ENCODE data around the gene CDH4. TPM values are rescaled to one million over a fixed set of nuclear protein-coding genes. Genes with fewer than 3 reads are reported as not detected.
A peak's percentile ranks its signal among the peaks of the same experiment; 100 is the strongest.

Gene CDH4
- total and polyA plus RNA-seq, 4 donors, result 0.06 to 0.10 TPM; not detected in 2

DNA sequence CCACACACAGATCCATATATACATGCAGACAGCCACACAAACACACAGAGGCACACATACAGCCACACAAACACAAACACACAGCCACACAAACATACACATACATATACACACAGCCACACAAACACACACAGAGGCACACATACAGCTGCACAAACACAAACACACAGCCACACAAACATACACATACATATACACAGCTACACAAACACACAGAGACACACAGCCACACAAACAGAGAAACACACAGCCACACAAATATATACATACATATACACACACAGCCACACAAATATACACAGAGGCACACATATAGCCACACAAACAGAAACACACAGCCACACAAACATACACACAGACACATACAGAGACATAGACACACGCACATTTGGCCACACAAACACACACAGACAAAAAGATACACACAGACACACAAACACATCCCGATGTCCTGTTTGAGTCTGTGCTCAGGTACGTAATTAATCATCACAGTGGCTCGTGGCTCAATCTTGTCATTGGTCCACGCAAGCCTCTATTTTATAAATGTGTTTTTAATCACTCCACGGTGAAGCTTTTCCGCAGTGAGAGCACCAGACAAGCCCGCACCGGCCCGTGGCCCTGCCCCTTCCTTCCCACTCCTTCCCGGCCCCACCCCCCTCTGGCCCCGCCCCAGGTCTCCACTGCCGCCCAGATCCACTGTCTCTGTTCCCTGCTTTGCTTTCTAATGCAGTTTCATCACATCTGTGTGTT is 135.3 kb downstream of the CDH4 start:
- peak in 1 of 2 donors; percentile 71 for DNase-seq
- Histone ChIP-seq H3K27me3 (ENCODE audit: control insufficient read depth in 1 of 2, insufficient read depth in 2 of 2, low read length in 1 of 2) (no peaks in the 10 kb centered on the region), H3K9me3 (ENCODE audit: control insufficient read depth, low read length) (no peaks in the 10 kb centered on the region), H3K27ac (ENCODE audit: low read depth in 1 of 2, low read length in 2 of 2) (no peak overlapping the region), H3K4me3 (ENCODE audit: low read length in 2 of 2) (no peak overlapping the region), H3K4me1 (ENCODE audit: control insufficient read depth in 1 of 2, insufficient read depth in 2 of 2, low read length in 2 of 2) (no peaks in the 10 kb centered on the region), H3K36me3 (ENCODE audit: control insufficient read depth in 1 of 2, insufficient read depth in 2 of 2, low read length in 1 of 2) (no peaks in the 10 kb centered on the region)
- WGBS, 2 donors, result 14 to 17% methylated on average over 13 of the region's 13 CpGs
- no peak for ATAC-seq (ENCODE audit: low FRiP score)
- intact Hi-C loops (cut with DNase I), result no loop called here

DNA sequence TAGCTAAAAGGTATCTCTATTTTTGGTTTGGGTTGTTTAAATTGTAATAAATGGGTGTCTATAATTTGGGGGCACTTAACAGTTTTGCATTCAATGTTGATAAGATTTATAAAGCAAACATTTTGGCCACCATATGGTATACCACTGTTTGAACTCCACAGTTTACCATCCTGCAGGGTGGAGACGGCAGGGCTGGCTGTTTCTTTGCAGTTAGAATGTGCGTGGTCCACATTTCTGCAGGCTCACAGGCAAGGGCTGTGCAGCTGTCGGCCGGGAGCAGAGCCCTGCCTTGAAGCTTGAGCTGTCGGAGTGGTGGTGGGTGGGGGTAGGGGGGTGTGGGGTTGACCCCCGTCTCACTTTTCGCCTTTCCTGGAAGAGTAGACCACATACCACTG is 135.9 kb downstream of the CDH4 start:
- intact Hi-C loops (cut with DNase I), result no loop called here
- Histone ChIP-seq H3K27ac (ENCODE audit: low read depth in 1 of 2, low read length in 2 of 2) (no peak overlapping the region), H3K9me3 (ENCODE audit: control insufficient read depth, low read length) (no peaks in the 10 kb centered on the region), H3K36me3 (ENCODE audit: control insufficient read depth in 1 of 2, insufficient read depth in 2 of 2, low read length in 1 of 2) (no peaks in the 10 kb centered on the region), H3K4me1 (ENCODE audit: control insufficient read depth in 1 of 2, insufficient read depth in 2 of 2, low read length in 2 of 2) (no peaks in the 10 kb centered on the region), H3K4me3 (ENCODE audit: low read length in 2 of 2) (no peak overlapping the region), H3K27me3 (ENCODE audit: control insufficient read depth in 1 of 2, insufficient read depth in 2 of 2, low read length in 1 of 2) (no peaks in the 10 kb centered on the region)
- 25 to 39% methylated on average over 7 of the region's 7 CpGs for WGBS, 2 donors
- ATAC-seq (ENCODE audit: low FRiP score) (no peak), DNase-seq (peak in 1 of 2 donors; percentile 55)

DNA sequence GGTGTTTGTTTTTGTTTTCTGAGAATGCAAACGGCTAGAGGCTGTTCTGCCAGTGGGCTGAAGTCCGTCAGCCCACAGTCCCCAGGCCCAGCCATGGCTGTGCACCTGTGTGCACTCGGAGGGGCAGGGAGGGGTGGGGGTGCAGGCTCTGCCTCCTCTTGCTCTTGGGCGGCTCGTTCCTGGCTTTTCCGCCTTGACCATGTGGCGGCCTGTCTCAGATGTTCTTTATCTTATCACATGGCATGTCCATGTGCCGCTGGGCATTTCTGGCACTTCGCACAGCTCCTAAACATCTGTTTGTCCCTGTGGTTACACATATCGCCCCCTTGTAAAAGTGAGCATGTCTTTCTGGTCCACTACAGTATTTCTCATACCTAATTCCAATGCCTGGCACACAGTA is 137.0 kb downstream of the CDH4 start:
- 81% methylated on average over 10 of the region's 10 CpGs for WGBS, 2 donors
- DNase-seq (peak in 1 of 2 donors; percentile 55), ATAC-seq (ENCODE audit: low FRiP score) (no peak)
- no peaks in the 10 kb centered on the region for H3K36me3 ChIP-seq (ENCODE audit: control insufficient read depth in 1 of 2, insufficient read depth in 2 of 2, low read length in 1 of 2)
- intact Hi-C loops (cut with DNase I), result no loop called here
- no peaks in the 10 kb centered on the region for H3K27me3 ChIP-seq (ENCODE audit: control insufficient read depth in 1 of 2, insufficient read depth in 2 of 2, low read length in 1 of 2)
- no peak overlapping the region for H3K4me3 ChIP-seq (ENCODE audit: low read length in 2 of 2)
- H3K4me1 ChIP-seq (ENCODE audit: control insufficient read depth in 1 of 2, insufficient read depth in 2 of 2, low read length in 2 of 2), result no peaks in the 10 kb centered on the region
- no peak overlapping the region for H3K27ac ChIP-seq (ENCODE audit: low read depth in 1 of 2, low read length in 2 of 2)
- no peaks in the 10 kb centered on the region for H3K9me3 ChIP-seq (ENCODE audit: control insufficient read depth, low read length)

DNA sequence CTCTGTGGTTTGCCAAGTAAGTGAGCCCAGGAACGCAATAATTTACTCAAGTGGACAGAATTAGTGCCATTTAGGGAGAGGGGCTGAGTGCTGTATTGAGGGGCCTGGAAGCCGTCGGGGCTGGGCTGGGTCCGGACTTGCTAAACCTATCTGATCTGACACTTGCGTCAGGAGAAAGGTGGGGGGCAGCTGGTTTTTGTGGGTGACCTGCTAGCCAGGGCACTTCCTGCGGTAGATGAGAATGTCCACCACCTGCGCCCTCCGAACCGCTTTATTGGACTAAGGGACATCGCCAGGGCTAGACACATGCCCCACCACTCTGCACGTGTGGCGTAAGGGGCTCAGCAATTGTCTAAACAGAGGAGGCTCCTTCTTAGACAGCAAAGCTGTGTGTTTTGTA is 139.1 kb downstream of the CDH4 start:
- 78 to 81% methylated on average over 12 of the region's 12 CpGs for WGBS, 2 donors
- Histone ChIP-seq H3K36me3 (ENCODE audit: control insufficient read depth in 1 of 2, insufficient read depth in 2 of 2, low read length in 1 of 2) (no peaks in the 10 kb centered on the region), H3K9me3 (ENCODE audit: control insufficient read depth, low read length) (no peaks in the 10 kb centered on the region), H3K27me3 (ENCODE audit: control insufficient read depth in 1 of 2, insufficient read depth in 2 of 2, low read length in 1 of 2) (no peaks in the 10 kb centered on the region), H3K27ac (ENCODE audit: low read depth in 1 of 2, low read length in 2 of 2) (no peak overlapping the region), H3K4me3 (ENCODE audit: low read length in 2 of 2) (no peak overlapping the region), H3K4me1 (ENCODE audit: control insufficient read depth in 1 of 2, insufficient read depth in 2 of 2, low read length in 2 of 2) (no peaks in the 10 kb centered on the region)
- intact Hi-C loops (cut with DNase I), result no loop called here
- ATAC-seq (ENCODE audit: low FRiP score) (no peak), DNase-seq (peak in 1 of 2 donors; percentile 70)

DNA sequence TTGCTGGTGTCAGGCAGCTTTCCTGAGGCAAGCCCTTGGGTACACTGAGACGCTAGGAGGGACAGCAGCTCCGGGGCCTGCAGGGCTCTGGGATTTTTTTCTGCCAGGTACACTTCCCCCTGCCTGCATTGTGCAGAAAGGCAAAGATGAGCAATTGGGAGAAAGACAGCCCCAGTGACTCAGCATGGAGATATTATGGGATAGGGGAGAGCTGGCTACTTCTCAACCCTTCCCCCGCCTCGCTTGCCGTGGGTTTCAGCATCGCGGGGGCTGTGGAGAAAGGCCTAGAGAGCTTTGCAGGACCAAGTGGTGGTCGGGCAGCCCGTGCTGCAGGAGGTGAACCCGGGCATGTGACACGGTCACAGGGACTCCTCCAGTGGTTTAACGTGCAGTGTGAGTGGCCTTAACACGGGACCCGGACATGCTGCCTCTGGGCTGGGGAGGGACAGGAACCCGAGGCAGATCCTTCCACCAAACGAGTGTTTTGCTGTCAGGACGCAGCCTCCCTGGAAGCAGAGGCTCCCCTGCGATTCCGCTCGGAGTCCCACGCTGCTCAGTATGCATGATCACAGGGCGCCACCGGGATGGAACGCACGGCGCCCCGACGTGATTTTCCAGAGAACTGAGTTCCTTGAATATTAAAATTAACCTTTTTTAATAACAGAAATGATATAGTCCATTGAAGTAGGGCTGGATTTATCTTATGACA is 139.9 kb downstream of the CDH4 start:
- 65 to 70% methylated on average over 28 of the region's 28 CpGs for WGBS, 2 donors
- H3K36me3 ChIP-seq (ENCODE audit: control insufficient read depth in 1 of 2, insufficient read depth in 2 of 2, low read length in 1 of 2), result no peaks in the 10 kb centered on the region
- H3K27me3 ChIP-seq (ENCODE audit: control insufficient read depth in 1 of 2, insufficient read depth in 2 of 2, low read length in 1 of 2), result no peaks in the 10 kb centered on the region
- H3K27ac ChIP-seq (ENCODE audit: low read depth in 1 of 2, low read length in 2 of 2), result no peak overlapping the region
- intact Hi-C loops (cut with DNase I), result no loop called here
- H3K4me3 ChIP-seq (ENCODE audit: low read length in 2 of 2), result no peak overlapping the region
- ATAC-seq (ENCODE audit: low FRiP score), result no peak
- peak in 1 of 2 donors; percentile 70 for DNase-seq
- H3K9me3 ChIP-seq (ENCODE audit: control insufficient read depth, low read length), result no peaks in the 10 kb centered on the region
- no peaks in the 10 kb centered on the region for H3K4me1 ChIP-seq (ENCODE audit: control insufficient read depth in 1 of 2, insufficient read depth in 2 of 2, low read length in 2 of 2)

DNA sequence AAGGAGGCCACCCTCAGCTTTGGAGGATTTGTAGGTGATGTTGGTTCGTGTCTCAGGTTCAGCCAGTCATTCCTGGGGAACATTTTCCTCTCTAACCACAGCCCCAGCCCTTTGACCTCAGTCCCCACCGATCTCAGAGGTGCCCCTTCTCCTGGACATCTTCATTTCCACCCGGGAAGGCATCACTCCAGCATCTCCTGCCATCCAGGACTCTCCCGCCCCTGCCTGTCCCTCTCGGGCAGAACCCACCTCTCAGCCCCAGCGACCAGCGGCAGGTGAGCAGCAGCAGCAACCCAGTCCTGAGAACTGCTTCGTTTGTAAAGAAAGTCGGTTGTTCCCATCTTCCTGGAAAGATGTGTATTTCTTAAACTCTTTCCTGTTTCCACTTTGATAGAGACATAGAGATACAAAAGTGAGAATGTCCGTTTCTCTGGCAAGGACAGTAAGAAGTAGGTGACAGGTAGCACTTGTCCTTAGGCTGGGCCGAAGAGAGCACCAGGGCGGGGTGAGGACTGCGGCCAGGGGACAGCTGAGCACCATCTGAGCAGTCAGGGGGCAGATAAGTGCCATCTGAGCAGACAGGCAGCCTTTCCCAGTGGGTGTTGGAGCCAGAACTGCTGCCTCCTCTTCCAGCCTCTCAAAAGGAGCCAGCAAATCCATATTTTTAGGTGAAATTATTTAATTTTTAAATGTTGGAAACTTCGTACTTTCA is 142.2 kb downstream of the CDH4 start:
- intact Hi-C loops (cut with DNase I), result no loop called here
- WGBS, 2 donors, result 76 to 79% methylated on average over 14 of the region's 14 CpGs
- Histone ChIP-seq H3K27ac (ENCODE audit: low read depth in 1 of 2, low read length in 2 of 2) (no peak overlapping the region), H3K4me1 (ENCODE audit: control insufficient read depth in 1 of 2, insufficient read depth in 2 of 2, low read length in 2 of 2) (no peaks in the 10 kb centered on the region), H3K9me3 (ENCODE audit: control insufficient read depth, low read length) (no peaks in the 10 kb centered on the region), H3K36me3 (ENCODE audit: control insufficient read depth in 1 of 2, insufficient read depth in 2 of 2, low read length in 1 of 2) (no peaks in the 10 kb centered on the region), H3K4me3 (ENCODE audit: low read length in 2 of 2) (no peak overlapping the region), H3K27me3 (ENCODE audit: control insufficient read depth in 1 of 2, insufficient read depth in 2 of 2, low read length in 1 of 2) (no peaks in the 10 kb centered on the region)
- no peak for ATAC-seq (ENCODE audit: low FRiP score)
- peak in 1 of 2 donors; percentile 21 for DNase-seq

GRCh38 chr20:61396262-61396848 is 144.3 kb downstream of the CDH4 start:
- ATAC-seq (ENCODE audit: low FRiP score) (no peak), DNase-seq (peak in 1 of 2 donors; percentile 50)
- 80 to 90% methylated on average over 19 of the region's 19 CpGs for WGBS, 2 donors
- H3K4me1 ChIP-seq (ENCODE audit: control insufficient read depth in 1 of 2, insufficient read depth in 2 of 2, low read length in 2 of 2), result no peaks in the 10 kb centered on the region
- intact Hi-C loops (cut with DNase I), result no loop called here
- H3K36me3 ChIP-seq (ENCODE audit: control insufficient read depth in 1 of 2, insufficient read depth in 2 of 2, low read length in 1 of 2), result no peaks in the 10 kb centered on the region
- H3K27ac ChIP-seq (ENCODE audit: low read depth in 1 of 2, low read length in 2 of 2), result no peak overlapping the region
- H3K27me3 ChIP-seq (ENCODE audit: control insufficient read depth in 1 of 2, insufficient read depth in 2 of 2, low read length in 1 of 2), result no peaks in the 10 kb centered on the region
- H3K4me3 ChIP-seq (ENCODE audit: low read length in 2 of 2), result no peak overlapping the region
- peaks cover 2% of the 10 kb centered on the region for H3K9me3 ChIP-seq (ENCODE audit: control insufficient read depth, low read length)

- intact Hi-C loops (cut with DNase I), result no loop called here
- 92 to 93% methylated on average over 13 of the region's 13 CpGs for WGBS, 2 donors
- peak in 1 of 2 donors; percentile 21 for DNase-seq
- no peak for ATAC-seq (ENCODE audit: low FRiP score)
- Histone ChIP-seq H3K36me3 (ENCODE audit: control insufficient read depth in 1 of 2, insufficient read depth in 2 of 2, low read length in 1 of 2) (no peaks in the 10 kb centered on the region), H3K4me3 (ENCODE audit: low read length in 2 of 2) (no peak overlapping the region), H3K27me3 (ENCODE audit: control insufficient read depth in 1 of 2, insufficient read depth in 2 of 2, low read length in 1 of 2) (no peaks in the 10 kb centered on the region), H3K4me1 (ENCODE audit: control insufficient read depth in 1 of 2, insufficient read depth in 2 of 2, low read length in 2 of 2) (no peaks in the 10 kb centered on the region), H3K27ac (ENCODE audit: low read depth in 1 of 2, low read length in 2 of 2) (no peak overlapping the region), H3K9me3 (ENCODE audit: control insufficient read depth, low read length) (peaks cover 2% of the 10 kb centered on the region)
Observed at GRCh38 chr20:61397146-61397545, 145.1 kb downstream of the CDH4 start.
